EL (cell line): ENCODE results near the gene BCL2L13.

Experiments used
- DNase-seq: peaks from one replicate; pipeline ENCODE4 v3.0.0-alpha.2; 2016

Gene BCL2L13

GRCh38 chr22:17767233-17768065 is 128.9 kb downstream of the BCL2L13 start:
- no peak for DNase-seq

- no peak for DNase-seq
Observed at GRCh38 chr22:17769013-17769715, 130.6 kb downstream of the BCL2L13 start.

GRCh38 chr22:17769716-17770082 is 131.1 kb downstream of the BCL2L13 start:
- no peak for DNase-seq

- DNase-seq = no peak
Observed at GRCh38 chr22:17770180-17771077, 131.9 kb downstream of the BCL2L13 start.

- DNase-seq = peak; percentile 65
Observed at GRCh38 chr22:17772249-17772957, 133.8 kb downstream of the BCL2L13 start.

GRCh38 chr22:17772958-17773605 is 134.5 kb downstream of the BCL2L13 start:
- peak; percentile 74 for DNase-seq

GRCh38 chr22:17773606-17774205 is 135.1 kb downstream of the BCL2L13 start:
- DNase-seq = peak; percentile 57

GRCh38 chr22:17774206-17774925 is 135.8 kb downstream of the BCL2L13 start, which contains the start of gene BID:
Gene BID (minus strand): TSS chr22:17774469. CDS start chr22:17750116, 24,353 bp downstream.
- peak; percentile 46 for DNase-seq

GRCh38 chr22:17774926-17775685 is 136.5 kb downstream of the BCL2L13 start:
- DNase-seq = no peak

GRCh38 chr22:17775781-17776465 is 137.4 kb downstream of the BCL2L13 start:
- no peak for DNase-seq

GRCh38 chr22:17777005-17777716 is 138.6 kb downstream of the BCL2L13 start:
- no peak for DNase-seq

- no peak for DNase-seq
Observed at GRCh38 chr22:17777717-17778044, 139.1 kb downstream of the BCL2L13 start.

- DNase-seq = no peak
Observed at GRCh38 chr22:17778412-17778976, 139.9 kb downstream of the BCL2L13 start.

GRCh38 chr22:17779286-17780115 is 140.9 kb downstream of the BCL2L13 start:
- no peak for DNase-seq

- no peak for DNase-seq
Observed at GRCh38 chr22:17780116-17780740, 141.7 kb downstream of the BCL2L13 start.
